ENCODE measurements around the gene WDR49. TPM values are rescaled to one million over a fixed set of nuclear protein-coding genes. Genes with fewer than 3 reads are reported as not detected.
"Not testable (repeated sequence)": the region's sequence is repeated elsewhere in the genome, so short reads cannot be mapped to it uniquely, and the experiment has no call there.

WDR49 gene
- total RNA-seq, 1 experiment from 2014 or later, result 1.4 TPM

DNA sequence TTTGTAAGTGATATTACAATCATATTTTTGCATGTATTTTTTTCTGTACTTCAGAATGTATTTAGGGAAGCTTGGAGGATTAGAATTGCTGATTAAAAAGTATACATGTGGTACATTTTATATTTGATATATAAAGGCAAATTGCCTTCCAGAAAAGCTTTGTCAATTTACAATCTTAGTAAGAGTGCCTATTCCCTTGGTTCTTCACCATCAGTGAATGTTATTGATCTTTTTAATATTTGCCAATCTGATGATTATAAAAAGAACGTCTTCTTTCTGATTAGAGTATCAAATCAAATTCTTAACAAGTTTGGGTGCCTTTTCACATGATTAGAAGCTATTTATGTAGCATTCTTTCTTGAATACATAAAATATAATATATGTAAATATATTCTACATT lies 9.1 kb downstream of the WDR49 start:
- CTCF ChIA-PET, result no interaction called here
- H3K36me3 Mint-ChIP-seq (ENCODE audit: insufficient read depth, unreplicated experiment), result no peaks in the 10 kb centered on the region
- no peak for DNase-seq
- no peak overlapping the region for H3K27ac Mint-ChIP-seq (ENCODE audit: unreplicated experiment)
- peaks cover 7% of the 10 kb centered on the region for H3K9me3 Mint-ChIP-seq (ENCODE audit: low read depth, unreplicated experiment)
- BruUV-seq (replicated peaks), result no TSS peak
- H3K27me3 Mint-ChIP-seq (ENCODE audit: unreplicated experiment), result no peaks in the 10 kb centered on the region
- no peak overlapping the region for H3K4me3 Mint-ChIP-seq (ENCODE audit: low read depth, unreplicated experiment)
- TF ChIP-seq, protein P1, sequence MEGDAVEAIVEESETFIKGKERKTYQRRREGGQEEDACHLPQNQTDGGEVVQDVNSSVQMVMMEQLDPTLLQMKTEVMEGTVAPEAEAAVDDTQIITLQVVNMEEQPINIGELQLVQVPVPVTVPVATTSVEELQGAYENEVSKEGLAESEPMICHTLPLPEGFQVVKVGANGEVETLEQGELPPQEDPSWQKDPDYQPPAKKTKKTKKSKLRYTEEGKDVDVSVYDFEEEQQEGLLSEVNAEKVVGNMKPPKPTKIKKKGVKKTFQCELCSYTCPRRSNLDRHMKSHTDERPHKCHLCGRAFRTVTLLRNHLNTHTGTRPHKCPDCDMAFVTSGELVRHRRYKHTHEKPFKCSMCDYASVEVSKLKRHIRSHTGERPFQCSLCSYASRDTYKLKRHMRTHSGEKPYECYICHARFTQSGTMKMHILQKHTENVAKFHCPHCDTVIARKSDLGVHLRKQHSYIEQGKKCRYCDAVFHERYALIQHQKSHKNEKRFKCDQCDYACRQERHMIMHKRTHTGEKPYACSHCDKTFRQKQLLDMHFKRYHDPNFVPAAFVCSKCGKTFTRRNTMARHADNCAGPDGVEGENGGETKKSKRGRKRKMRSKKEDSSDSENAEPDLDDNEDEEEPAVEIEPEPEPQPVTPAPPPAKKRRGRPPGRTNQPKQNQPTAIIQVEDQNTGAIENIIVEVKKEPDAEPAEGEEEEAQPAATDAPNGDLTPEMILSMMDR (IDR thresholded peaks at IDR 0.05; ENCODE audit: unreplicated experiment), result no peak
- intact Hi-C loops (cut with micrococcal nuclease; ENCODE audit: unreplicated experiment), result no loop called here
- H3K4me1 Mint-ChIP-seq (ENCODE audit: low read depth, unreplicated experiment), result no peaks in the 10 kb centered on the region

DNA sequence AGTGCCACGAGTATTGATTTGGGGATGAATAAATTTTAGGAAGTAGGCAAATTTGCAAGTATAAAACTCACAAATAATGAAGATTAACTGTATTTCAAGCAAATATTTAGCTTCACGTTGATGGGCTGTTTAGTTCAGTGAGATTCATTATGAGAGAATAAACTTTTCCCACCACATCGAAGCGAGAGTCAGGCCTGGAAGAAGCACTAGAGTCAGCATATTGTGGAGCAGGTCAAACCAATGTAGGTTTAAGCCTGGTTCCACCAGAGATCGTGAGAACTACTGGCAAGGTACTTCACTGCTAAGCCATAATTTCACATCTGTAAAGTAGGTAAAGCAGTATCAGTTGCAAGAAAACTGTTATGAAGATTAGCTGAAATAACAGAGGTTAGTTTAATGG lies 22.3 kb downstream of the WDR49 start:
- no TSS peak for BruUV-seq (replicated peaks)
- no peak overlapping the region for H3K27ac Mint-ChIP-seq (ENCODE audit: unreplicated experiment)
- CTCF ChIA-PET, result no interaction called here
- H3K36me3 Mint-ChIP-seq (ENCODE audit: insufficient read depth, unreplicated experiment), result no peaks in the 10 kb centered on the region
- intact Hi-C loops (cut with micrococcal nuclease; ENCODE audit: unreplicated experiment), result no loop called here
- H3K4me1 Mint-ChIP-seq (ENCODE audit: low read depth, unreplicated experiment), result no peaks in the 10 kb centered on the region
- no peaks in the 10 kb centered on the region for H3K9me3 Mint-ChIP-seq (ENCODE audit: low read depth, unreplicated experiment)
- TF ChIP-seq, protein P1 (IDR thresholded peaks at IDR 0.05; ENCODE audit: unreplicated experiment), result no peak
- no peak for DNase-seq
- no peak overlapping the region for H3K4me3 Mint-ChIP-seq (ENCODE audit: low read depth, unreplicated experiment)
- H3K27me3 Mint-ChIP-seq (ENCODE audit: unreplicated experiment), result no peaks in the 10 kb centered on the region

DNA sequence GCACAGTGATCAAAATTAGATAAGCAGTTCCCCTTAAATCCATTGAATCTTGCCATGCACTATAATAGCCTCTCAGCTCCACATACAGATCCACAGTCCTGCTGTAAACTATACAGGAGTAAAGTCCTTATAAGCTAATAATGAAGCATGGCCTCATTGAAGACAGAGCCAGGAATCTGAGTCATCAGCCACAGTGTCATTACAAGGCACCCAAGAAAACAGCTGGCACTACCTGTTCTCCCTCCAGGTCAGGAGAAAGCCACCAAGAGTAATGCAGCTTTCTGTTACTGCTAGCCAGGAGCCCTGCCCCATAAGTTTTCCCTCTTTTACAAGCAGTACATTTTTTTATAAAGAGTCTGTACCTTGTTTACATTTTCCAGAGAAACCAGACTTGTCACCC lies 27.3 kb downstream of the WDR49 start:
- H3K27me3 Mint-ChIP-seq (ENCODE audit: unreplicated experiment), result no peaks in the 10 kb centered on the region
- TF ChIP-seq, protein P1 (IDR thresholded peaks at IDR 0.05; ENCODE audit: unreplicated experiment), result no peak

DNA sequence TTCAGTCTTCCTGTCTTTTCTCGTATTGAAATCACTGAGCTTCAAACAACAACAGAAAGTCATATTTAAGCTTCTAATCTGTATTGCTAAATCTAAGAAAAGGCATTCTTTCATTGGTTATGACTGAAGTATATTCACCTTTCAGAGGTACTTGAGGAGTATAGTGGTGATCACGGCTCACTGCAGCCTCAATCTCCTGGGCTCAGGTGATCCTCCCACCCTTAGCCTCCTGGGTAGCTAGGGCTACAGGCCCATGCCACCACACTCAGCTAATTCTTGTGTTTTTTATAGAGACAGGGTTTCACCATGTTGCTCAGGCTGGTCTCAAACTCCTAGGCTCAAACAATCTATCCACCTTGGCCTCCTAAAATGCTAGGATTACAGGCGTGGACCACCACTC lies 38.7 kb downstream of the WDR49 start:
- intact Hi-C loops (cut with micrococcal nuclease; ENCODE audit: unreplicated experiment), result no loop called here
- BruUV-seq (replicated peaks), result no TSS peak

More for the DNA sequence above, 27.3 kb downstream of the WDR49 start:
- Mint-ChIP-seq H3K4me1 (ENCODE audit: low read depth, unreplicated experiment) (no peaks in the 10 kb centered on the region), H3K4me3 (ENCODE audit: low read depth, unreplicated experiment) (no peak overlapping the region), H3K9me3 (ENCODE audit: low read depth, unreplicated experiment) (no peaks in the 10 kb centered on the region), H3K27ac (ENCODE audit: unreplicated experiment) (no peak overlapping the region), H3K36me3 (ENCODE audit: insufficient read depth, unreplicated experiment) (no peaks in the 10 kb centered on the region)
- no peak for DNase-seq
- intact Hi-C loops (cut with micrococcal nuclease; ENCODE audit: unreplicated experiment), result no loop called here
- BruUV-seq (replicated peaks), result no TSS peak
- CTCF ChIA-PET, result no interaction called here

DNA sequence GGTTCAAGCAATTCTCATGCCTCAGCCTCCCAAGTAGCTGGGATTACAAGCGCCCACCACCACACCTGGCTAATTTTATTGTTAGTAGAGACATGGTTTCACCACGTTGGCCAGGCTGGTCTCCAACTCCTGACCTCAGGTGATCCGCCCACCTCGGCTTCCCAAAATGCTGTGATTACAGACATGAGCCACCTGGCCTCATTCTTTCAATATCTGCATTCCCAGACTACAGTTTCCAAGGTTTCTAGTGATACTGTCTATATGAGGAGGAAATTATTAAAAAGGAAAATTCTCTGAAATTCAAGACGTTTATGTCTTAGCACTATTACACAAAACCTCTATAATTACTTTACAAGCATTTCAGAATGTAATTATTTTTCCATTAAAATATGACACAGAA lies 39.5 kb downstream of the WDR49 start:
- DNase-seq; BruUV-seq (replicated peaks); H3K27me3 Mint-ChIP-seq (ENCODE audit: unreplicated experiment); H3K9me3 Mint-ChIP-seq (ENCODE audit: low read depth, unreplicated experiment); H3K4me1 Mint-ChIP-seq (ENCODE audit: low read depth, unreplicated experiment); H3K27ac Mint-ChIP-seq (ENCODE audit: unreplicated experiment); intact Hi-C loops (cut with micrococcal nuclease; ENCODE audit: unreplicated experiment); H3K36me3 Mint-ChIP-seq (ENCODE audit: insufficient read depth, unreplicated experiment); H3K4me3 Mint-ChIP-seq (ENCODE audit: low read depth, unreplicated experiment): not testable (repeated sequence)
- CTCF ChIA-PET, result interaction anchor here (0.7 to 0.8 kb wide), 2 partner anchors 10 to 65 kb away, joined by 3 read pairs; no protein-coding TSS in a partner anchor

More for the DNA sequence above, 38.7 kb downstream of the WDR49 start:
- CTCF ChIA-PET, result no interaction called here
- Mint-ChIP-seq H3K27me3 (ENCODE audit: unreplicated experiment) (no peaks in the 10 kb centered on the region), H3K36me3 (ENCODE audit: insufficient read depth, unreplicated experiment) (no peaks in the 10 kb centered on the region), H3K27ac (ENCODE audit: unreplicated experiment) (no peak overlapping the region), H3K4me3 (ENCODE audit: low read depth, unreplicated experiment) (no peak overlapping the region), H3K4me1 (ENCODE audit: low read depth, unreplicated experiment) (no peaks in the 10 kb centered on the region), H3K9me3 (ENCODE audit: low read depth, unreplicated experiment) (no peaks in the 10 kb centered on the region)
- TF ChIP-seq, protein P1 (IDR thresholded peaks at IDR 0.05; ENCODE audit: unreplicated experiment), result no peak
- DNase-seq, result no peak
